HepG2 (cell line): ENCODE measurements around the gene DHX58. TPM values are rescaled to one million over a fixed set of nuclear protein-coding genes. Genes with fewer than 3 reads are reported as not detected.

Experiments used
- CTCF ChIP-seq: sonication (generic); formaldehyde crosslinking; IDR thresholded peaks from 2 replicates; pipeline ENCODE4 v1.5.0; 2020; ENCODE audit warnings: mild to moderate bottlenecking, missing genetic modification reagents, moderate library complexity
- FOXO4 ChIP-seq: sonication (generic); formaldehyde crosslinking; conservative IDR thresholded peaks from 2 replicates; pipeline ENCODE4 v1.8.1; 2023; ENCODE audit warnings: missing genetic modification reagents
- GABPB1 ChIP-seq: IDR thresholded peaks from 2 replicates; pipeline ENCODE4 v1.6.1; 2016; ENCODE audit warnings: mild to moderate bottlenecking, missing genetic modification reagents, moderate library complexity, missing compliant biosample characterization
- HDAC2 ChIP-seq: sonication (generic); formaldehyde crosslinking; IDR thresholded peaks from 2 replicates; pipeline ENCODE4 v1.4.0; 2020; ENCODE audit warnings: missing genetic modification reagents
- KMT2B ChIP-seq: IDR thresholded peaks from 2 replicates; pipeline ENCODE4 v1.6.1; 2016; ENCODE audit warnings: missing genetic modification reagents, missing compliant biosample characterization
- NBN ChIP-seq: fragments of 450-650 bp; conservative IDR thresholded peaks from 2 replicates; pipeline ENCODE4 v1.6.1; 2017
- NCOA1 ChIP-seq: sonication (generic); formaldehyde crosslinking; IDR thresholded peaks from 2 replicates; pipeline ENCODE4 v1.9.0; 2021; ENCODE audit warnings: missing genetic modification reagents
- NR2F6 ChIP-seq, 2 experiments: IDR thresholded peaks; 2 replicates each; pipeline ENCODE4 v1.6.1; 2016; ENCODE audit warnings: antibody characterized with exemption in 1 of 2, mild to moderate bottlenecking in 1 of 2
- PATZ1 ChIP-seq: sonication (generic); formaldehyde crosslinking; IDR thresholded peaks from 2 replicates; pipeline ENCODE4 v1.4.0; 2020; ENCODE audit warnings: missing genetic modification reagents
- SP1 ChIP-seq, 2 experiments: fragments of 450-650 bp in 1 of 2; sonication (generic) in 1 of 2; formaldehyde crosslinking in 1 of 2; IDR thresholded peaks; 2 replicates each; pipeline versions ENCODE4 v1.4.0 to v1.6.1; 2016 to 2020; ENCODE audit warnings: missing genetic modification reagents in 1 of 2
- ZEB1 ChIP-seq: IDR thresholded peaks from 2 replicates; pipeline ENCODE4 v1.6.1; 2012; ENCODE audit warnings: mild to moderate bottlenecking, low read depth, inconsistent platforms; ENCODE audit not compliant: insufficient replicate concordance
- ZNF280D ChIP-seq: sonication (generic); formaldehyde crosslinking; IDR thresholded peaks from 2 replicates; pipeline ENCODE4 v1.5.1; 2020; ENCODE audit warnings: mild to moderate bottlenecking, missing genetic modification reagents
- ZNF446 ChIP-seq: sonication (generic); formaldehyde crosslinking; IDR thresholded peaks from 2 replicates; pipeline ENCODE4 v1.5.0; 2020; ENCODE audit warnings: mild to moderate bottlenecking, missing genetic modification reagents
- ZNF546 ChIP-seq: sonication (generic); formaldehyde crosslinking; conservative IDR thresholded peaks from 2 replicates; pipeline ENCODE4 v1.8.1; 2023; ENCODE audit warnings: mild to moderate bottlenecking, missing genetic modification reagents
- ZNF549 ChIP-seq: sonication (generic); formaldehyde crosslinking; IDR thresholded peaks from 2 replicates; pipeline ENCODE4 v1.5.0; 2020; ENCODE audit warnings: missing genetic modification reagents
- ZSCAN25 ChIP-seq: sonication (generic); formaldehyde crosslinking; IDR thresholded peaks from 2 replicates; pipeline ENCODE4 v1.8.0; 2022; ENCODE audit warnings: mild to moderate bottlenecking, missing genetic modification reagents
- ZUFSP ChIP-seq: sonication (generic); formaldehyde crosslinking; IDR thresholded peaks from 2 replicates; pipeline ENCODE4 v1.9.0; 2021; ENCODE audit warnings: missing genetic modification reagents, mild to moderate bottlenecking, borderline replicate concordance
- polyA plus RNA-seq, 8 experiments: library from polyadenylated mRNA; depleted of rRNA in 3 of 8; stranded (reverse) in 7 of 8; unstranded in 1 of 8; fragments of >200 nt; fragmentation: Illumina TruSeq in 4 of 8; extraction: Trizol in 4 of 8; gene quantifications; 2 replicates each; pipeline versions ENCODE4 v1.2.1 to v1.2.3, GENCODE V29; 2011 to 2016; ENCODE audit warnings: low read depth in 4 of 8, missing spikeins in 1 of 8, mixed read lengths in 1 of 8; ENCODE audit not compliant: insufficient read depth in 1 of 8
- total RNA-seq, 5 experiments: library from RNA; depleted of rRNA; stranded (reverse); fragments of >200 nt; fragmentation: Illumina TruSeq; extraction: Trizol; gene quantifications; 2 replicates each; pipeline ENCODE4 v1.2.3, GENCODE V29; 2016; ENCODE audit warnings: low read depth in 1 of 5

DHX58 gene
- total and polyA plus RNA-seq, 2 of the 13 experiments (the other 11 are each of a cell fraction or from before 2014, with no cell fraction given), result 6.7 to 7.8 TPM

- TF ChIP-seq ZEB1 (peak; percentile 41), FOXO4 (CRISPR knock-in tag) (no peak), NBN (no peak), NR2F6 (IDR thresholded peaks at IDR 0.05) (no peak), NR2F6 (CRISPR knock-in tag; IDR thresholded peaks at IDR 0.05) (peak; percentile 70), HDAC2 (peak; percentile 78), NCOA1 (CRISPR knock-in tag) (no peak), CTCF (CRISPR knock-in tag) (peak; percentile 22; the same call in 1 of the 2 replicates), KMT2B (CRISPR knock-in tag) (no peak), ZNF546 (CRISPR knock-in tag) (no peak), GABPB1 (CRISPR knock-in tag) (peak; percentile 78), ZUFSP (CRISPR knock-in tag) (no peak), ZNF549 (CRISPR knock-in tag) (no peak), ZNF446 (CRISPR knock-in tag) (no peak), ZSCAN25 (CRISPR knock-in tag) (no peak), PATZ1 (CRISPR knock-in tag) (peak; percentile 31; the same call in 1 of the 2 replicates), SP1 (IDR thresholded peaks at IDR 0.05) (no peak), SP1 (CRISPR knock-in tag; IDR thresholded peaks at IDR 0.05) (no peak), ZNF280D (no peak; the same call in 1 of the 2 replicates)
Measured at GRCh38 chr17:42135664-42136653, 23.4 kb upstream of the DHX58 start (continued).
